Cardiac fibroblast (primary cell): Measurements from ENCODE around the gene GLT6D1.

Source experiments
- DNase-seq, 2 donors: peaks; one replicate each; pipeline versions ENCODE4 v3.0.0 to v3.0.0-alpha.2; 2010; ENCODE audit warnings: low read depth in 2 of 2
- H3K4me3 ChIP-seq, 2 donors: replicated peaks in 1 of 2; 1 replicate in 1 of 2; 2 replicates in 1 of 2; pipeline ENCODE4 v1.5.1; 2011; ENCODE audit warnings: low read depth in 2 of 2, low read length in 2 of 2, mild to moderate bottlenecking in 2 of 2, moderate library complexity in 1 of 2
- TF ChIP-seq, protein P1 (sequence below): IDR thresholded peaks from one replicate; pipeline ENCODE4 v1.5.1; 2011; ENCODE audit warnings: low read depth, mild to moderate bottlenecking, low read length, inconsistent platforms

Gene GLT6D1

DNA sequence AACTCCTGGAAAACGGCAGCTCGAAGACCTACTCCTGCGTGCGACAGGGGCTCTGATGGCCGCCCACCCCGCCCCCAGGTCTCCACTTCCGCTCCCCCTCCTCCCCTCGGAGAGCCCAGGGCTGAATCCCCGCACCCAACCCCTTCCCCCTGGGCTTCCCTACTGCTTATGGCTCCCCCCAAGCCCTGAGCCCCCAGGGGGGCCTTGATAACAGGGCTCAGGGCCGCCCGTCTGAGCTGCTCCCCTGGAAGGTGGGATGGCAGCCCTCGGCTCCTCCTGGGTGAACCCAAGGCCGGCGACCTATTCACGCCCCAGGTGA lies 30.4 kb downstream of the GLT6D1 start:
- no peak for DNase-seq
- TF ChIP-seq, protein P1, sequence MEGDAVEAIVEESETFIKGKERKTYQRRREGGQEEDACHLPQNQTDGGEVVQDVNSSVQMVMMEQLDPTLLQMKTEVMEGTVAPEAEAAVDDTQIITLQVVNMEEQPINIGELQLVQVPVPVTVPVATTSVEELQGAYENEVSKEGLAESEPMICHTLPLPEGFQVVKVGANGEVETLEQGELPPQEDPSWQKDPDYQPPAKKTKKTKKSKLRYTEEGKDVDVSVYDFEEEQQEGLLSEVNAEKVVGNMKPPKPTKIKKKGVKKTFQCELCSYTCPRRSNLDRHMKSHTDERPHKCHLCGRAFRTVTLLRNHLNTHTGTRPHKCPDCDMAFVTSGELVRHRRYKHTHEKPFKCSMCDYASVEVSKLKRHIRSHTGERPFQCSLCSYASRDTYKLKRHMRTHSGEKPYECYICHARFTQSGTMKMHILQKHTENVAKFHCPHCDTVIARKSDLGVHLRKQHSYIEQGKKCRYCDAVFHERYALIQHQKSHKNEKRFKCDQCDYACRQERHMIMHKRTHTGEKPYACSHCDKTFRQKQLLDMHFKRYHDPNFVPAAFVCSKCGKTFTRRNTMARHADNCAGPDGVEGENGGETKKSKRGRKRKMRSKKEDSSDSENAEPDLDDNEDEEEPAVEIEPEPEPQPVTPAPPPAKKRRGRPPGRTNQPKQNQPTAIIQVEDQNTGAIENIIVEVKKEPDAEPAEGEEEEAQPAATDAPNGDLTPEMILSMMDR: no peak

DNA sequence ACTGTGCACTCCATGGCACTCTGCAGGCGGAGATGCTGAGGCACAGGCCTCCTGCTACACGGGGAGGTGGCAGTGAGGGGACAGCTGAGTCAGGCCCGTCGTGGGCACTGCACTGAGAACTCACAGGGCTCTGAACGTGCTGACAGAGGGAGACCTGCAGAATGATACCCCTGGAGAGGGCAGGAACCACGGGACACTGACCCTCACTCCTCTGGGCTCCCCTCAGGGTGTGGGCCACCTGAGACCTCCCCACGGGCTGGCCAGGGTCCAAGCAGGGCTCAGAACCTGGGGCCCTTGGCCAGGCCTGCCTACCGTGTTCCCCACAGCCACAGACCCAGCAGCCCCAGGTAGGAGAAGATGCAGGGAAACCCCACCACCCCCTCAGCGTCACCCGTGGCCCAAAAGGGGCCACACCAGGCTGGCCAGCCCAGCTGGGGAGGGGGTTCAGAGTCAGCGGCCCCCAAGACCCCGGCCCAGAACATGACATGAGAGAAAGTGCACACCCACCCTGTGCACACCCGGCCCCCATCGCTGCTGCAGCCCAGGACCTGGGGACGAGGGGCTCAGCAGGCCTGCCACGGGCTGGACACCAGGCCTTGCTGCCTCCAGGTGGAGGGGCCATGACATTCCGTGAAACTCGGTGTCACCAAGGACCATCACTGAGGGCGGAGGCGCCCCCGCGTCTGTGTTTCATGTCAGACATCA lies 30.9 kb downstream of the GLT6D1 start:
- TF ChIP-seq, protein P1: no peak
- H3K4me3 ChIP-seq: no peak overlapping the region
- DNase-seq: no peak

More for the DNA sequence above, 30.4 kb downstream of the GLT6D1 start:
- H3K4me3 ChIP-seq: no peak overlapping the region

DNA sequence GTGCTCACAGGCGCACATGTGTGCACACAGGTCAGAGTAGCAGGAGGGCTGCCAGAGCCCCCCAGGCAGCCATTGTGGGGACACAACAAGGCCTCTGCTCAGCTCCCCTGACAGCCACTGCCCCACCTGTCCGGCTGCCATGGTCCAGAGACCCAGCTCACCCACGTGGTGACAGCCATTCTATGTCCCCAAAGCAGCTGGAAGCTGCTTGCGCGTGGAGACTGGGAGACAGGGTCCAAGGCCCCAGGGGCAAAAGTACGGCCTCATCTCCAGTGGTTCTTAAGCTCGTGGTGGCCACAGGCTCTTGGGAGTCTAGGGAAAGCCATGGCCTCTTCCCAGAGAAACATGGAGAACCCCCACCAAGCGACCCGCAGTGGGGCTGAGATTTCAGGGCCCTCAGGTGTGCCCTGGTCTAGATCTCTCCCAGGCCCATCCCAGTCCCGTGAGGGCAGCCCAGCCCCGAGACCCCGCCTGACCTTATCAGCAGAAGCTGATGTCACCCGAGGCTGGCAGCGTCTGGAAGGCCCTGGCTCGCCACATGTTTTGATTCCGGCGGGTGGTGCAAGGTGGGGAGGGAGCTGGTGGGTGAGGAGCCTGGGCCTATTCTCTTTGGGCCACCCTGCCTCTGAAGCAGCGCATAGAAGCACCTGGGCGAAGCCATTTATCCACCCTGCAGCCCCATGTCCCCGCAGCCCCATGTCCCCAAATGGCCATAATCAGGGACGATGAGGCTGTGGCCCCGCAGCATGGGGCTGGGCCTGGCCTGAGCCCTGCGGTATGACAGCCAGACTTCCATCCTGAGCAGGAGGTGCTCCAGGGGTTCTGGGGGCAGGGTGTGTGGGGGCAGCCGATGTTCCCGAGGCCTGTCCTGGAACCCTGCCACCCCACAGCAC lies 31.7 kb downstream of the GLT6D1 start:
- H3K4me3 ChIP-seq: no peak overlapping the region
- DNase-seq: no peak
- TF ChIP-seq, protein P1: no peak

DNA sequence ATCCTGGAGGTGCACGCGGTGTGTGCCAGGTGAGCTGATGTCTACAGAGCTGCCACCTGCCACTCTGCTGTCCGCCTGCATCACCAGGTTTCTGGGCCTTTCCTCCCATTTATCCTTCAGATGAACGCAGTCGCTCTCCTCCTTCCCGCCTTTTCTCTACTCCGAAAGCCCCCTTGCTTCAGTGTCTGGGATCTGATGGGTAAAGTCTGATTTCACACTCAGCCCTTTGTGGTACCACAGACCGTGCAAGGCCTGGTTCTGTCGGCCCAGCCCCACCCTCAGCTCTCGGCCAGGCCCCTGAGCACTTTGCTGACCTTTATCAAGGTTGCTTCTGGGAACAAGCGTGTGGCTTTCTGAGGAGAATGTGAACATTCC lies 32.5 kb downstream of the GLT6D1 start:
- TF ChIP-seq, protein P1: no peak
- no peak for DNase-seq
- no peak overlapping the region for H3K4me3 ChIP-seq

DNA sequence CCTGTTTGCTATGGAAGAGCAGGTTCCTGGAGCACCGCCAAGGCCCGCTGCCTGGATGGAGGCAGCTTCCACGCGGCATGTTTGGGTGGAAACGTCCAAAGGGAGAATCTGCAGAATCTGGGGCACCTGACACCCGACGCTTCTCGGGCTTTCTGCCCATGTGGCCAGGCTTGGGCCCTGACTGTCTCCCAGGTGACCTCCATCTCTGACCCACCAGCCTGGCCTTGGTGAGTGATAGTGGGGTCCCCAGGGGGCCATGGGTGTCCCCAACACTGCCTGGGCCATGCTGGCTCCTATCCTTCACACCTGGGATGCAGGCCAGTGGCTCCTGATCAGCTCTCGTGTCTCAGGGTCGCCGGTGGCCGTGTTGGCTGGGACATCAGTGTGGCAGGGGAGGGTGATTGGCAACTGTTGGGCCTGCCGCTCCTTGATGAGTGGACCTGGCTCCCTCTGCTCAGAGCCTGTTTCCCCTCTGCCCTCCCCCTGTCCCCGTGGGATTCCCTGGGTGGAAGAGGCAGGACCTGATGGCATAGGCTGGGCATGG lies 34.0 kb downstream of the GLT6D1 start:
- no peak for DNase-seq
- TF ChIP-seq, protein P1: no peak
- H3K4me3 ChIP-seq: no peak overlapping the region

DNA sequence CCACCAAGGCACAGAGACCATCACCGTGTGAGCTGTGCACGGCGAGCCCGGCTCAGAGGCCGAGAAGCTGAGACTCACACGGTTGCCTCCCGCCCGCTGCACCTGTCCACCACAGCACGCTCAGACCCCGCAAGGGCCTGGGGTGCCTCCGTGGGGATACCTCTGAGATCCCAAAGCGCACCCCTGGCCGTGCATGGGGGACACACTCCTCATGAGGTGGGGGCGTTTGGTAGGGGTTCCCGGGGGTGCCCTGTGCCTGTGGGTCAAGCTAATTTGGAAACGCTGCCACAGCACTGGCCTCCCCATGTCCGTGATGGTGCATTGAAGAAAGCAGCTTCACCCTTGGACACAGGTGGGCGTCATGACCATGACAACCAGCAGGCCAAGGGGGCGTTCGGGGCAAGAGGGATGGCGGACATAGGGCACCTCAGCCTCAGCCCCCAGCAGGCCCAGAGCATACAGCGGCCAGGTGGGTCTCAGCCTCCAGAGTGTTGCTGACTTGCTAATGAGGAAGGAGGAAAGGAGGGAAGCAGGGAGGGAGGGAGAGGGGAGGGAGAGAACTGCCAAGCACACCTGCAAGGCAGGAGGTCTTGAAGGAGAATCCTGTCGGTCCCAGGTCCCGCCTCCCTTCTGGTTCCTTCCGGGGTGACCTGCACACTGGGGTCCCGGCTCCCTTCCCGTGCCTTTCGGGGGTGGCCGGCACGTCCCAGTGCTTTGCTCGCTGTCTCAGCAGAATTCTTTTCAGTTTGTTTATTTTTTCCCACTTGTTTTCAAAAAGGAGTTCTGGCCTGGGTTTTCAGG lies 34.7 kb downstream of the GLT6D1 start:
- no peak for DNase-seq
- H3K4me3 ChIP-seq: no peak overlapping the region
- TF ChIP-seq, protein P1: no peak
